Measurements from ENCODE around the gene STRA8.
A peak's percentile ranks its signal among the peaks of the same experiment; 100 is the strongest.

STRA8 gene

DNA sequence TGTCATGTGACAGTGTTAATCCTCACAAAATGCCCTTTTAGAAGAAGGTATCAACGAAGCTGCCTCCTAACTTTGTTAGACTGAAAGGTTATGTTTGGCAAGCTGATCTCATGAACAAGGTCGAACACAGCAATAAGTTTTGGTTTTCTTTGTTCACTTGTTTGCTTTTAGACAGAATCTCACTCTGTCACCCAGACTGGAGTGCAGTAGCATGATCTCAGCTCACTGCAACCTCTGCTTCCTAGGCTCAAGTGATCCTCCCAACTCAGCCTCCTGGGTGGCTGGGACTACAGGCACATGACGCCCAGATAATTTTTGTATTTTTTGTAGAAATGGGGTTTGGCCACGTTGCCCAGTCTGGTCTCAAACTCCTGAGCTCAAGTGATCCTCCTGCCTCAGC is 1.1 kb downstream of the STRA8 start:
- H3K4me3 ChIP-seq (ENCODE audit: low read depth, low read length) = no peak overlapping the region
- TF ChIP-seq, protein P1, sequence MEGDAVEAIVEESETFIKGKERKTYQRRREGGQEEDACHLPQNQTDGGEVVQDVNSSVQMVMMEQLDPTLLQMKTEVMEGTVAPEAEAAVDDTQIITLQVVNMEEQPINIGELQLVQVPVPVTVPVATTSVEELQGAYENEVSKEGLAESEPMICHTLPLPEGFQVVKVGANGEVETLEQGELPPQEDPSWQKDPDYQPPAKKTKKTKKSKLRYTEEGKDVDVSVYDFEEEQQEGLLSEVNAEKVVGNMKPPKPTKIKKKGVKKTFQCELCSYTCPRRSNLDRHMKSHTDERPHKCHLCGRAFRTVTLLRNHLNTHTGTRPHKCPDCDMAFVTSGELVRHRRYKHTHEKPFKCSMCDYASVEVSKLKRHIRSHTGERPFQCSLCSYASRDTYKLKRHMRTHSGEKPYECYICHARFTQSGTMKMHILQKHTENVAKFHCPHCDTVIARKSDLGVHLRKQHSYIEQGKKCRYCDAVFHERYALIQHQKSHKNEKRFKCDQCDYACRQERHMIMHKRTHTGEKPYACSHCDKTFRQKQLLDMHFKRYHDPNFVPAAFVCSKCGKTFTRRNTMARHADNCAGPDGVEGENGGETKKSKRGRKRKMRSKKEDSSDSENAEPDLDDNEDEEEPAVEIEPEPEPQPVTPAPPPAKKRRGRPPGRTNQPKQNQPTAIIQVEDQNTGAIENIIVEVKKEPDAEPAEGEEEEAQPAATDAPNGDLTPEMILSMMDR (IDR thresholded peaks at IDR 0.05; ENCODE audit: insufficient read depth, low read depth, low read length, missing control alignments) = no peak
- no peak for DNase-seq (ENCODE audit: low read depth)

DNA sequence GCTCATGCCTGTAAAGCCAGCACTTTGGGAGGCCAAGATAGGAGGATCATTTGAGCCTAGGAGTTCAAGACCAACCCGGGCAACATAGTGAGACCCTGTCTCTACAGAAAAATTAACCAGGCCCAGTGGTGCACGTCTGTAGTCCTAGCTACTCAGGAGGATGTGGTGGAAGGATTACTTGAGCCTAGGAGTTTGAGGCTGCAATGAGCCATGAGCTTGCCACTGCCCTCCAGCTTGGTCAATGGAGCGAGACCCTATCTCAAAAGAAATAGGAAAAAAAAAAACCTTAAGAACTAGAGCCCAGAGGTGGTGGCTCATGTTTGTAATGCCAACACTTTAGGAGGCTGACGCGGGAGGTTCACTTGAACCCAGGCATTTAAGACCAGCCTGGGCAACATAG is 2.2 kb downstream of the STRA8 start:
- no peak overlapping the region for H3K4me3 ChIP-seq (ENCODE audit: low read depth, low read length)
- DNase-seq (ENCODE audit: low read depth) = no peak
- TF ChIP-seq, protein P1 (IDR thresholded peaks at IDR 0.05; ENCODE audit: insufficient read depth, low read depth, low read length, missing control alignments) = no peak

DNA sequence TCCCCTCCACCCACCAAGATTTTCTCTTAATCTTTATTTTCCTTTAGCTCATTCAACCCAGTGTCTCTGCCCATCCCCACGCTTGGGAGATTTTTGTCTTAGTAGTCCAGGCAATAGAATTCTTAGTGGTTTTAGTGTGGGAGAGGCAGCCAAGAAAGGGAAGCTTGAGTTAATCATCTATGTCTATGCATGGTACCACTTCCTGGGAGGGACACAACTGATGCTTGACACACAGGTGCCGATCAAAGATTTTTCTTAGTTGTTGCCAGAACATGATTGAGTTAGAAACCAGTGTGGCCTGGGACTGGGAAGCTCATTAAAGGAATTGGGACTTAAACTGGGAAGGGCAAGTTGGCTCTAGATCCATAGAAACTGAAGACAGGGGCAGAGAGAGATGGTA is 3.1 kb downstream of the STRA8 start:
- TF ChIP-seq, protein P1 (IDR thresholded peaks at IDR 0.05; ENCODE audit: insufficient read depth, low read depth, low read length, missing control alignments) = no peak
- no peak for DNase-seq (ENCODE audit: low read depth)
- H3K4me3 ChIP-seq (ENCODE audit: low read depth, low read length) = no peak overlapping the region

DNA sequence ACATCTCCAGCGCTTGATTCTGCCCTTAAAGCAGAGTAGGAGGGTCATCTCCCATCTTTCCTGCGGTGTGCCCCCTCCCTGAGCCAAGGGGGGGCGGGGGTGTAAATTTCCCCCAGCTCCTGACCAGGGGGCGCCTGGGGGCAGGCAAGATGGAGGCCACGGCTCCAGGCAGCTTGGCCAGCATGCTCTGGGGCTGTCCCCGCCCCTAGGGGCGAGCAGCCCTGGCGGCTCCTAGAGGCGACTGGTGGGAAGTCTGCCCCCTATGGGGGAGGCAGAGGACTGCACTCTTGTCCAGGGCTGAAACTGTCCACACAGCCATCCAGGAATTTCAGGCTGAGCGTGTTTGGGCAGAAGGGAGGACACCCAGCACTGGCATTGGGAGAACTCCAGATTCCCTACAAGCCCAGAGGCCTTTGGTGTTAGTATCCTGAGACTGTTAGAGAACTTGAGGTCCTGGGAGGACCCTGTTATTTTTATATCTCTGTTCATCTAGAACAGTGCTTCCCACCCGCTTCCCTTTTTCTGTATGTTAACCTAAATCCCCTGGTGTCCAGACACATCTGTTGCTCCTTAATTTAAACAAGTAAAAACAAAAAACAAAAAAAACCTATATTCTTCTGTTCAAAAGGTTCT is 4.6 kb downstream of the STRA8 start:
- H3K4me3 ChIP-seq (ENCODE audit: low read depth, low read length) = no peak overlapping the region
- TF ChIP-seq, protein P1 (IDR thresholded peaks at IDR 0.05; ENCODE audit: insufficient read depth, low read depth, low read length, missing control alignments) = peak; percentile 61
- DNase-seq (ENCODE audit: low read depth) = peak; percentile 17

DNA sequence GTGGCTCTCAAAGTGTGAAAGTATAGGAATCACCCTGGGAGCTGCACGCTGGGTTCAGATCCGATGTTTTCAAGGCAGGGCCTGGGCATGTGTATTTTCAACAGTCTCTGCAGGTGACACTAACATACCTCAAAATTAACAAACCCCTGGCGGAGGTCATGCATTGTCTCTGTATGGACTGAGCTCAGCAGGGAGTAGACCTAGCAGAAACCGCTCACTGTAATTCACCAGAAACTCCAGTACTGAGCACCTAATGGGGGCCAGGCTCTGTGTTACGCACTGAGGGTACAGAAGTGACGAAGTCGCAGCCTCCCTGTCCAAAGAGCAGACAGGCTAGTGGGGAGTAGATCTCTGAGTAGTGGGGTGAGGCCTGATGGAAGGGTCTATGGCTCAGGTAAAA is 5.6 kb downstream of the STRA8 start:
- no peak for DNase-seq (ENCODE audit: low read depth)
- TF ChIP-seq, protein P1 (IDR thresholded peaks at IDR 0.05; ENCODE audit: insufficient read depth, low read depth, low read length, missing control alignments) = no peak
- no peak overlapping the region for H3K4me3 ChIP-seq (ENCODE audit: low read depth, low read length)

DNA sequence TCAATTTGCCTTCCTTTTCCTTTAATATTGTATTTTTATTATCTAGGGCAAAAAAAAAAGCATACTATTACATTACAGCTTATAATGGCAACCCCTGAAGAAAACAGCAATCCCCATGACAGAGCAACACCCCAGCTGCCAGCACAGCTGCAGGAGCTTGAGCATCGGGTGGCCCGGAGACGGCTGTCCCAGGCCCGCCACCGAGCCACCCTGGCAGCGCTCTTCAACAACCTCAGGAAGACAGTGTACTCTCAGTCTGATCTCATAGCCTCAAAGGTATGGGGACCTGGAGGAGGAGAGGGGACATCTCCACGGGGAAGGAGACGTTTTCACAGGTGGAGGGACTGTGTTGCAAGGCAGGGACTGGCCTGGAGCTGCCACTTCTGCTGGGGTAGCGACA is 6.8 kb downstream of the STRA8 start:
- no peak overlapping the region for H3K4me3 ChIP-seq (ENCODE audit: low read depth, low read length)
- TF ChIP-seq, protein P1 (IDR thresholded peaks at IDR 0.05; ENCODE audit: insufficient read depth, low read depth, low read length, missing control alignments) = no peak
- DNase-seq (ENCODE audit: low read depth) = no peak

DNA sequence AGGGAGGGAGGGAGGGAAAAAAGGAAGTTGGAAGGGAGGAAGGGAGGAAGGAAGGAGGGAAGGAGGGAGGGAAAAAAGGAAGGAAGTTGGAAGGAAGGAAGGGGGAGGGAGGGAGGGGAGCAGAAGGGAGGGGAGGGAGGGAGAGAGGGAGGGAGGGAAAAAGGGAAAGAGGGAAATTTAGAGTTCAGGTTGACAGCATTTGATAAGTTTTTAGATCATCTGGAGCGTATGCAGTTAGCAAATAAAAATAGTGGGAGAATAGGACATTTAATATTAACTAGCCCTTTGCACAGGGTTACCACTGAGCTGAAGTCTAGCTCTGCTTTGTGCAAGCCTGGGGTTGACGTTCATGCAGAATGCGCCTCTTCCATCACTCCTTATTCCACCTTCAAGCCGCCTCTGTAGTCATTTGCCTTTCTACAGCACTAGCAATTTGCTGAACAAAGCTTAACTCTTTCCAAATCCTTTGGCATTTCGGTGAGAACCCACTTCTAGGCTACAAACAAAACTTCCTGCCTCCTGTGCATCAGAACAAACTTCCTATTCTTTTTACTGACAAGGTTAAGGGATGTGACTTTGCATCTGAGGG is 8.6 kb downstream of the STRA8 start:
- TF ChIP-seq, protein P1 (IDR thresholded peaks at IDR 0.05; ENCODE audit: insufficient read depth, low read depth, low read length, missing control alignments) = no peak
- H3K4me3 ChIP-seq (ENCODE audit: low read depth, low read length) = no peak overlapping the region
- no peak for DNase-seq (ENCODE audit: low read depth)

Data from GM12865 (cell line).